Hepatocyte (in vitro differentiated cells): Measurements from ENCODE around the gene FPR3. TPM values are rescaled to one million over a fixed set of nuclear protein-coding genes. Genes with fewer than 3 reads are reported as not detected.
"Not testable (repeated sequence)": the region's sequence is repeated elsewhere in the genome, so short reads cannot be mapped to it uniquely, and the experiment has no call there.

Experiments used
- DNase-seq: peaks from one replicate; pipeline ENCODE4 v3.0.0-alpha.2; 2016; ENCODE audit warnings: low spot score
- H2AFZ ChIP-seq: fragments of 200-600 bp; sonication (generic); 2 replicates; pipeline ENCODE4 v1.6.0; 2016; ENCODE audit warnings: antibody characterized with exemption, mild to moderate bottlenecking
- H3K27ac ChIP-seq: fragments of 200-600 bp; sonication (generic); 2 replicates; pipeline ENCODE4 v1.5.1; 2016; ENCODE audit warnings: mild to moderate bottlenecking
- H3K27me3 ChIP-seq: fragments of 200-600 bp; sonication (generic); 2 replicates; pipeline ENCODE4 v1.6.1; 2016
- H3K36me3 ChIP-seq: fragments of 200-600 bp; sonication (generic); replicated peaks from 2 replicates; pipeline ENCODE4 v1.5.1; 2016; ENCODE audit warnings: low read depth; ENCODE audit not compliant: insufficient read depth
- H3K4me1 ChIP-seq: fragments of 200-600 bp; sonication (generic); 2 replicates; pipeline ENCODE4 v1.5.1; 2016; ENCODE audit warnings: mild to moderate bottlenecking, moderate library complexity; ENCODE audit not compliant: insufficient read depth
- H3K4me2 ChIP-seq: fragments of 200-600 bp; sonication (generic); 2 replicates; pipeline ENCODE4 v1.6.0; 2016
- H3K4me3 ChIP-seq: fragments of 200-600 bp; sonication (generic); 2 replicates; pipeline ENCODE4 v1.5.1; 2016; ENCODE audit warnings: mild to moderate bottlenecking
- H3K79me2 ChIP-seq: fragments of 200-600 bp; sonication (generic); 2 replicates; pipeline ENCODE4 v1.6.0; 2017; ENCODE audit warnings: mild to moderate bottlenecking
- H3K9me2 ChIP-seq: fragments of 200-600 bp; sonication (generic); replicated peaks from 2 replicates; pipeline ENCODE4 v1.6.0; 2017; ENCODE audit warnings: mild to moderate bottlenecking; ENCODE audit not compliant: insufficient read depth
- H3K9me3 ChIP-seq: fragments of 200-600 bp; sonication (generic); 2 replicates; pipeline ENCODE4 v1.5.1; 2016; ENCODE audit warnings: low read depth, mild to moderate bottlenecking
- H4K20me1 ChIP-seq: fragments of 200-600 bp; sonication (generic); 2 replicates; pipeline ENCODE4 v1.6.0; 2016; ENCODE audit warnings: mild to moderate bottlenecking; ENCODE audit not compliant: insufficient read depth, poor library complexity, severe bottlenecking
- CTCF ChIP-seq: fragments of 200-600 bp; sonication (generic); IDR thresholded peaks from 2 replicates; pipeline ENCODE4 v1.5.1; 2016; ENCODE audit warnings: antibody characterized with exemption, mild to moderate bottlenecking; ENCODE audit not compliant: poor library complexity
- EZH2 ChIP-seq: fragments of 200-600 bp; sonication (generic); IDR thresholded peaks from 2 replicates; pipeline ENCODE4 v1.6.1; 2016; ENCODE audit warnings: antibody characterized with exemption, mild to moderate bottlenecking, borderline replicate concordance
- EZH2phosphoT487 ChIP-seq: fragments of 200-600 bp; sonication (generic); IDR thresholded peaks from one replicate; pipeline ENCODE4 v1.6.1; 2018; ENCODE audit warnings: antibody characterized with exemption, mild to moderate bottlenecking, low read depth, moderate library complexity; ENCODE audit not compliant: unreplicated experiment, severe bottlenecking
- WGBS: methylation state at CpG from one replicate; pipeline ENCODE4 v1.1.6; 2016; ENCODE audit warnings: low lambda C conversion rate; ENCODE audit errors: missing lambda C conversion rate; 5-methylcytosine and 5-hydroxymethylcytosine counted together
- polyA plus RNA-seq: library from polyadenylated mRNA; unstranded; fragments of >200 nt; fragmentation: Nextera tagmentation; extraction: Ambion mirVana; gene quantifications from 2 replicates; pipeline ENCODE4 v1.2.1, GENCODE V29; 2016
- total RNA-seq: library from RNA; depleted of rRNA; stranded (reverse); fragments of >200 nt; gene quantifications from 2 replicates; pipeline ENCODE4 v1.2.3, GENCODE V29; 2014

Gene FPR3
- total and polyA plus RNA-seq, 2 experiments from 2014 or later = not detected

DNA sequence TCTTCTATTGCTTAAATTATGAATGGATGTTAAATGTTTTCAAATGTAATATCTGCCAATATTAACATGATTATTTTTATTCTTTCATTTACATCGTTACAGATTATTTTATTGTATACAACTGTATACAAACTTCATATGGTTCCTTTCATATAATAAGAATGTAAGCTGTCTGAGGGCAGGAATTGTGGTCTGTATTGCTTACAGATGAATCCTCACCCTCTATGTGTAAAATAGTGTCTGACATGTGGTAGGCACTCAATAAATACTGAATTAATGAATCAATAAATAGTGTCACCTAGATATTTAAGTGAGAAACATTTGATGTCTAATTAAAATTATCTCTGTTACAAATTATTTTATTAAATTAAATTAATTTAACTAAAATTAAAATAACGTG lies 7.8 kb downstream of the FPR3 start:
- DNase-seq = no peak
- no peak for TF ChIP-seq EZH2phosphoT487
- no peak for TF ChIP-seq EZH2
- TF ChIP-seq CTCF = no peak
- 68% methylated on average over 2 of the region's 2 CpGs for WGBS
- H2AFZ ChIP-seq = no peak overlapping the region
- no peaks in the 10 kb centered on the region for H3K27me3 ChIP-seq
- H3K27ac ChIP-seq = no peak overlapping the region
- H3K9me3 ChIP-seq = no peaks in the 10 kb centered on the region
- no peaks in the 10 kb centered on the region for H3K4me1 ChIP-seq
- H3K79me2 ChIP-seq = no peaks in the 10 kb centered on the region
- no peaks in the 10 kb centered on the region for H4K20me1 ChIP-seq
- no peak overlapping the region for H3K4me2 ChIP-seq
- H3K36me3 ChIP-seq = no peaks in the 10 kb centered on the region
- H3K9me2 ChIP-seq = no peaks in the 10 kb centered on the region
- H3K4me3 ChIP-seq = no peak overlapping the region

DNA sequence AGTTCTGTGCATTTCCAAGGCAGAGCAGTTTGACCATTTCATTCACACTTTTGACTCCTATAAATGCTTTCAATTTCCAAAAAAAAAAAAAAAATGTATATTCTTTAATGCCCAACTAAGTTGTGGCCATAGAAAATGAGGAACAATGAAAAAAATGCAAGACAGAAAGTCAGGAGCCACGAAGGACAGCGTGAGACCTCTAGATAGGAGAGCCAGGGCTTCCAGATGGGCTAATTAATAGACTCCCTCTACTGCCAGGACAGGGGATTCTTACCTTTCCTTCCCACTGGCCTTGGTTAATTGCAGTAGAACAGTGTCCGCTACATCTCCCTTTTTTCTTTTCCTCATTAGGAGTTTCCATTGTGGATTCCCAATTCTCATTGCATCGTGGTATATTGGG lies 8.6 kb downstream of the FPR3 start:
- no peak for DNase-seq
- TF ChIP-seq EZH2phosphoT487 (no peak), CTCF (no peak), EZH2 (no peak)
- Histone ChIP-seq H4K20me1 (no peaks in the 10 kb centered on the region), H3K4me2 (no peak overlapping the region), H3K36me3 (no peaks in the 10 kb centered on the region), H3K9me3 (no peaks in the 10 kb centered on the region), H3K9me2 (no peaks in the 10 kb centered on the region), H3K79me2 (no peaks in the 10 kb centered on the region), H2AFZ (no peak overlapping the region), H3K27me3 (no peaks in the 10 kb centered on the region), H3K4me1 (no peaks in the 10 kb centered on the region), H3K4me3 (no peak overlapping the region), H3K27ac (no peak overlapping the region)
- 75% methylated on average over 4 of the region's 4 CpGs for WGBS

DNA sequence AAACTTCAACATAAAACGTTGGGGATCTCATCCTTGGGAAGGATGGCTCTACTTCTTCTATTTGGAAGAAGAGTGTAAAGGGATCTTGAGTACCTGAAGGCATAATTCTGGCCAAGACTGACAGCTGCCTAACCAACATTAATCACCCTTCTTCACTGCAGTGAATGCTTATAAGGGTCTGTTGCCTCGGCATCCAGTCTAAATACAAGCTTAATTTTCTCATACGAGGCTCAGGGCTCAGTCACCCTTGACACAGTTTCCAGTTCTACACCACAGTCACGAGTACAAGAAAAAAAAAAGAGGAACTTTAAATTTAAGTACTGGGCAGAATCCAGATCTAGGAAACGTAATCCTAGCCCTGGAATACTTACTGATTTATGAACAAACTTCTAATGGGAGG lies 9.0 kb downstream of the FPR3 start:
- Histone ChIP-seq H2AFZ (no peak overlapping the region), H3K4me1 (no peaks in the 10 kb centered on the region), H3K9me3 (no peaks in the 10 kb centered on the region), H3K4me3 (no peak overlapping the region), H3K27ac (no peak overlapping the region), H3K79me2 (no peaks in the 10 kb centered on the region), H3K36me3 (no peaks in the 10 kb centered on the region), H4K20me1 (no peaks in the 10 kb centered on the region), H3K27me3 (no peaks in the 10 kb centered on the region), H3K4me2 (no peak overlapping the region), H3K9me2 (no peaks in the 10 kb centered on the region)
- TF ChIP-seq CTCF (no peak), EZH2phosphoT487 (no peak), EZH2 (no peak)
- WGBS = 68% methylated on average over 5 of the region's 5 CpGs
- no peak for DNase-seq

GRCh38 chr19:51804789-51805188 lies 9.8 kb downstream of the FPR3 start:
- H3K27ac ChIP-seq, H2AFZ ChIP-seq, DNase-seq, H3K4me2 ChIP-seq, H3K9me2 ChIP-seq, H4K20me1 ChIP-seq, H3K79me2 ChIP-seq, H3K4me3 ChIP-seq, H3K4me1 ChIP-seq, H3K36me3 ChIP-seq, H3K9me3 ChIP-seq, H3K27me3 ChIP-seq: not testable (repeated sequence)
- WGBS = 77% methylated on average over 9 of the region's 9 CpGs

DNA sequence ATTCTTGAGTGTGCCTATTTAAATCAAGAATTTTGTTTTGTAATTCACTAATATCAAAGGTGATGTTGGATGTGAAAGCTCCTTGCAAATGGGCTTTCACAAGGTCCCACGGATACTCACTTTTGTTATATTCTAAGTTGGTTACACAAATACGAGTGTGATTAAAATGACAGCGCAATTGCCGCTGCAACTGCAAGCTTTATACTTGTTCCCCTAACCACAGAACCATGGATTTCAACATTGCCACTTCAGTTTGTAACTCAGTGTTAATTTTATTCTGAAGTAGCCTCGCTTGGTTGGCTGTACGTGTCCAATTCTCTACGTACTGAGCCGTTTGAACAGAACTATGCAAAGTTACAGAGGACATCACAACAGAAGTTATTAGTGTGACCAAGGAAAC lies 10.4 kb downstream of the FPR3 start:
- WGBS = 87% methylated on average over 8 of the region's 8 CpGs
- H4K20me1 ChIP-seq, H3K36me3 ChIP-seq, H3K4me1 ChIP-seq, H3K4me2 ChIP-seq, H3K4me3 ChIP-seq, H3K9me3 ChIP-seq, H3K79me2 ChIP-seq, H2AFZ ChIP-seq, H3K27ac ChIP-seq, DNase-seq, H3K9me2 ChIP-seq, H3K27me3 ChIP-seq: not testable (repeated sequence)

DNA sequence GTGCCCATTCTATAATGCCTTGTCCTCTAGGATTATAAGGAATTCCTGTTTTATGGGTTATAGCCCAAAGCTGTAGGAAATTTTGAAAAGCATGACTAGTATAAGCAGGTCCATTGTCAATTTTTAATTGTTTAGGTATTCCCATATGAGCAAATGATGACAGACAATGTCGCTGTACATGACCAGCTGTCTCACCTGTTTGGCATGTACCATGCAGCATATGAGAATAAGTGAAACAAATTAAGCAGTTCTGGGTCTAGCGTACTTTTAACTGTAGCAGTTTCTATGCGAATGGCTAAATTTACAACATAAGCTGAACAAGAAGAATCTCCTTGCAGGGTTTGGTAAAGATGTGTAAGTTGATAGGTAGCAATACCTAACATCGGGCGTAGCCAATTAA lies 11.6 kb downstream of the FPR3 start:
- H3K27ac ChIP-seq, H4K20me1 ChIP-seq, H3K9me3 ChIP-seq, H2AFZ ChIP-seq, H3K79me2 ChIP-seq, H3K4me1 ChIP-seq, H3K4me3 ChIP-seq, H3K4me2 ChIP-seq, H3K27me3 ChIP-seq, DNase-seq, H3K9me2 ChIP-seq, H3K36me3 ChIP-seq: not testable (repeated sequence)
- 84% methylated on average over 5 of the region's 5 CpGs for WGBS
